ENCODE measurements around the gene SPATA17.
"Not testable (repeated sequence)": the region's sequence is repeated elsewhere in the genome, so short reads cannot be mapped to it uniquely, and the experiment has no call there.

The SPATA17 gene, protein sequence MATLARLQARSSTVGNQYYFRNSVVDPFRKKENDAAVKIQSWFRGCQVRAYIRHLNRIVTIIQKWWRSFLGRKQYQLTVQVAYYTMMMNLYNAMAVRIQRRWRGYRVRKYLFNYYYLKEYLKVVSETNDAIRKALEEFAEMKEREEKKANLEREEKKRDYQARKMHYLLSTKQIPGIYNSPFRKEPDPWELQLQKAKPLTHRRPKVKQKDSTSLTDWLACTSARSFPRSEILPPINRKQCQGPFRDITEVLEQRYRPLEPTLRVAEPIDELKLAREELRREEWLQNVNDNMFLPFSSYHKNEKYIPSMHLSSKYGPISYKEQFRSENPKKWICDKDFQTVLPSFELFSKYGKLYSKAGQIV

DNA sequence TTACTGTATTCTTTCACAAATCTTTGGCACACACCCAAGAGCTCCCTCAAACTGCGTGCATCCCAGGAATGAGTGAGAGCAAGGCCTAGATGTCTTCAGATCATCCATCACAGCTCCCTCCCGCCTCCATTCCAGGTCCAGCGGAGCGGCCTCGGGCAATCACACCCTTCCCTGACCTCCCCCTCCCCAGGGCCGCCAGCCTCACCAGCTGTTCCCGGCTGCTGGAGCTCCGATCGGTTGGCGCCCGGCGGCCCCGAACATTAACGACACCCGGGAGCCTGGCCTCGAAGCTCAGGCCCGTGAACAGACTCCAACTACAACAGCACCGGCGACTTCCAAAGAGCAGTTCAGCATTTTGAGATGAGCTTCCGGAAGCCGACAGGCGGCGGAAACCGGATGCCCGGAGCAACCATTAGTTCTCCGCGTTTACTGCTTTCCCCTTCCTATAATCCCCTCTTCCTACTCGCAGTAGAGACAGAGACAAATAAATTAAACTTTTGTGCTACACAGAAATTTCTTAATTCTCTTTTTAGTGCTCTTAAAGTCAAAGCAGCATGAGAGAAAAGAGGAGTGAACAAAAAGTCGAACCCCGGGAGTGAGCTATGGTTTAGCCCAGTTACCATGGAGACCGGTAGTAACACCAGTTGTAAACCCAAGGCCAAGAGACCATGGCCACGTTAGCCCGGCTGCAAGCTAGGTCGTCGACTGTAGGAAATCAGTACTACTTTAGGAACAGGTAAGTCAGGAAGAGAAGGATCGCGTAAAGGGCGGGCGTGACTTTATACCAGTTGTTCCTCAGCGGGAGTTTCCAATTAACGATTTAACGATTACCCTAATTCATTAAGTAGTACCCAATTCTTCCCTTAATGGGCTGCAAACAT lies at the start of gene SPATA17, which contains the start of gene GPATCH2:
Gene SPATA17 (plus strand): TSS at position 634 of the 881 bp plus-strand sequence. CDS start 35 bp downstream, at position 669.
Gene GPATCH2 (minus strand): TSS at position 380 of the 881 bp plus-strand sequence. CDS start 119 bp downstream, at position 261.
- DNase-seq (ENCODE audit: low read depth) = peak; percentile 65

DNA sequence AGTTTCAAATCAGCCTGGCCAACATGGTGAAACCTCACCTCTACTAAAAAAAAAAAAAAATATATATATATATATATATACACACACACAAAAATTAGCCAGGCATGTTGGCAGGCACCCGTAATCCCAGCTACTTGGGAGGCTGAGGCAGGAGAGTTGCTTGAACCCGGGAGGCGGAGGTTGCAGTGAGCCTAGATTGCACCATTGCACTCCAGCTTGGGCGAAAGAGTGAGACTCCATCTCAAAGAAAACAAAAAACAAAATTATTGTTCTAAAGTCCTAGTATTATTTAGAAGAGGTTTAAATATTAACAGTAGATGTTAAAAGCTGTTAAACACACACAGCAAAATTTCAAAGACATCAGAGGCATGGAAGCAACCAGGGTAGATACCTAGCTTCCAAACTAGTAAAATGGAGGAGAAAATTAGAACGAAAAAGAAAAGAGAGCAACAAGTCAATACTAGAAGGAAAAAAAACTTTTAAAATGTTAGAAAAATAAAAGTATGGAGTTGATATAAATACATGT lies 46.8 kb upstream of the SPATA17 start:
- DNase-seq (ENCODE audit: low read depth) = not testable (repeated sequence)

DNA sequence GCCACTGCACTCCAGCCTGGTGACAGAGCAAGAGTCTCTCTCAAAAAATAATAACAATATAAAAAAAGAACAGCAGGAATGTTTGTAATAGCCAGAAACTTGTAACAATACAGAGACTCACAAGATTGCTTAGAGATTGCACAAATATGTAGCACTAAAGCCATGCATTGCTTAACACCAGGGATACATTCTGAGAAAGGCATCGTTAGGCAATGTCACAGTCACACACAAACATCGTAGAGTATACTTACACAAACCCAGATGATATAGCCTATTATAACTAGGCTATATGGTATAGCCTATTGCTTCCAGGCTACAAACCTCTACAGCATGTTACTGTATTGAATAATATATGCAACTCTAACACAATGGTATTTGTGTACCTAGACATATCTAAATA lies 45.6 kb upstream of the SPATA17 start:
- DNase-seq (ENCODE audit: low read depth) = no peak

DNA sequence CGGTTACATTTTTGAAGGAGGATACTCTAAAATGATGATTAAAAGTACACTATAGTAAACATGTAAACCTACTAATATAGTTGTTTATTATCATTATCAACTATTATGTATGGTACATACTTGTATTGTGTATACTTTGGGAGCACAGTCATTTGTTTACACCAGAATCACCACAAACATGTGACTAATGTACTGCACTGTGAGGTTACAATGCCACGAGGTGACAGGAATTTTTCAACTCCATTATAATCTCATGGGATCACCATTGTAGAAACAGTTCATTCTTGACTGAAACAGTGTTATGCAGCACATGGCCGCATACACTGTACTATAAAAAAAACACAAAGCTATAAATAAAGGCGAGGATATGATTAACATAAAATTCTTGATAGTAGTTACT lies 44.6 kb upstream of the SPATA17 start:
- no peak for DNase-seq (ENCODE audit: low read depth)

DNA sequence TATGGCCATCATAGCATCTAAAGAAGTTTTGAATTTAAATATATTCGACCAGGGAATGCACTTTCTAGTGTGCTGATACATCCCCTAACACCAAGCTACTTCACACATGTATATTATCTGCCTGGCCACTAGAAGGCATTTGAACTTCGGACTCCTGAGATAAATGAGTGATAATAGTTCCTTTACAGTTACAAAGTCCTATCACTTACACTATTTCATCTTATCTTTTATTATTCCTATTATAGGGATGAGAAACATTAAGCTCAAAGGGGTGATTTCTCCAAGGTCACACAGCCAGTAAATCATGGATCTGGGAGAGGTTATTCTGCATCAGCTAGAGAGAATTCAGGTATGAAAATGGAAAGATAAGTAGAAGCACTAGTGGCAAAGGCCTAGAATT lies 40.5 kb upstream of the SPATA17 start:
- DNase-seq (ENCODE audit: low read depth) = no peak

DNA sequence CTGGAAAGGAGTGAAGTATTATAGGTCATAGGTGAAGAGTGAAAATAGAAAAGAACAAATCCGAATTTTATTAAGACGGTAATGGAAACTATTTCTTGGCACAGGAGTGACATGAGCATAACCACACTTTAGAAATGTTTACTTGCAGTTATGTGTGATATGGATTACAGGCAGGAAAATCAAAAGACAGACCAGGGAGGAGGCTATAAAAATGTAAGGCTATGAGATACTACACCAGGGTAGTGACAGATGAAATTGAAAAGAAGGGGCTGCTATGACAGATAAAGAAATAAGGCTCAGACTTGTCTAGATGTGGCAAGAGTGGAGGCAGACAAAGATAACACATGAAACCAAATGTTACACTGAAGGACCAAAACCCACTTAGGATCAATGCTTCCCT lies 32.0 kb upstream of the SPATA17 start:
- no peak for DNase-seq (ENCODE audit: low read depth)

DNA sequence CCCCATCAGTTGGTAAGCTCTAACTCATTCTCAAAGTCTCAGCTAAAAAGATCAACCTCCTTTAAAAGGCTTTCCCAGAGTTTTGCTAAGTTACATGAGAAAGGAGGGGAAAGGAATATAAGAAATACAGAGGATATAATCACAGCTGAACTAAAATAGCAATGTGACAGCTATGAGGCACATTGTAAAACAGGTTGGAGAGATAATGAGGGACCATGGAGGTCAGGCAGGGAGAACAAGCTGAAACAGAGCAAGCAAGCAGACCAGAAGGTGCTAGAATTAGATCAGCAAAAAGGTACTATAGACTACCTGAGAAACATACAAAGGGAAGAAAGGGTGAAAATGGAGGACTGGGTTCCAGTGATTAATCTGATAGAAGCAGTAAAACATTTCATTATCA lies 28.8 kb upstream of the SPATA17 start:
- no peak for DNase-seq (ENCODE audit: low read depth)

DNA sequence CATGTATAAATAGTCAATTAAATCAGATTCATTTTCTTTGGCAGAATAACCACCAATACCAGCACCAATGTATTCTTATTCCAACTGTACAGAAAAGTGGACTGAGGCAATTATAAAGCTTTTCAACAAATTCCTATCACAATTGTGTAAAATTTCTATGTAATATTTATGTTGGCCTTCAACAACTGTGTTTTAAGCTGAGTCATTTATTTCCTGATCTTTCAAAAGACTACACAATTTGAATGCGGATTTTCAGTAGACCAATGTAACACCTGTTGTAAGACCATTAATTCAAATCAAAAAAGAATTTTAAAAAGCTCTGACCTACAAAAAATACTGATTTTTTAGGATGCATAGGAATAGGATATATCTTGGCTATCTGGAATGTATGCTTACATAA lies 25.8 kb upstream of the SPATA17 start:
- DNase-seq (ENCODE audit: low read depth) = no peak

DNA sequence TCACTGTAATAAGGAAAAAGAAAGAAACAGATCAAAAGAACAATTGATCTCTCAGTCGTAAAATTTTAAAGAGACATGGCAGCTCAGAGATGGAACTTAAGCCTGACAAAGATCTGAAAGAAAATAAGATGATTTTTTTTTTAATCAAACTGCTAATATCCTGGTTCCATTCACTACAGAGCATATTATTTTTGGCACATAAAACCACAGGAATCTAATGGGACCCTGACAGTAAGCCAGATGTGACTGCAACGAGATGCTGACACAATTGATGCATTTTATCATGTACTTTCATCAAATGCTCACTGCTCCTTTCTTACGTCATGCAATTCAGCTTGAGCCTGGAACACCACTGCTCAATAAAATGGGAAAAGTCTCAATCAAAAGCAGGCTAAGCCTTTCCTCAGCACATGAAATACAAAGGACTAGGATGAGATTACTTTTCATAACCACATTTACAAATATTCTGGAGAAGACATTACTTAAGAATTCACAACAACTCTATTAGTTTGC lies 16.9 kb upstream of the SPATA17 start:
- no peak for DNase-seq (ENCODE audit: low read depth)

GRCh38 chr1:217617126-217617525 lies 14.0 kb upstream of the SPATA17 start:
- DNase-seq (ENCODE audit: low read depth) = no peak

- no peak for DNase-seq (ENCODE audit: low read depth)
These were observed 10.3 kb upstream of the SPATA17 start for GRCh38 chr1:217620814-217621213.

- no peak for DNase-seq (ENCODE audit: low read depth)
These were observed 9.1 kb upstream of the SPATA17 start for GRCh38 chr1:217622042-217622441.

GRCh38 chr1:217626321-217626720 lies 4.8 kb upstream of the SPATA17 start:
- DNase-seq (ENCODE audit: low read depth) = no peak

DNA sequence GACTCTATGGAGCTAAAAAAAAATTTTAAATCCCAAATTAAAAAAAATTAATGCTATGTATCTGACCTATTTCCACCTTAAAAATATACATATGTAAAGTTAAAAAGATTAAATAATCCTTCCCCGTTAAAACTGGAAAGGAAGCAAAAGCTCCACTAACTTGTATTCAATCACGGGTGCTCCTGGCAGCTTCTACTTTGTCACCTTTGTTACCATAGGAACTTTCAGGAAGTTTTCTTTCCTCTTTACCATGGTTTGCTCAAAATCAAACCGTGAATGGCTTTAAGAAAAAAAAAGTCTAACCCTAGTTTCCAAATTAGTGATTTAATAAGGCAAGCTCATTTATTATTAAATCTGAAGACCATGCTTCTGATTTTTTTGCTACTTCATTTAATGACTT lies 3.7 kb upstream of the SPATA17 start:
- DNase-seq (ENCODE audit: low read depth) = no peak

GRCh38 chr1:217642455-217642854 lies 11.3 kb downstream of the SPATA17 start:
- no peak for DNase-seq (ENCODE audit: low read depth)

DNA sequence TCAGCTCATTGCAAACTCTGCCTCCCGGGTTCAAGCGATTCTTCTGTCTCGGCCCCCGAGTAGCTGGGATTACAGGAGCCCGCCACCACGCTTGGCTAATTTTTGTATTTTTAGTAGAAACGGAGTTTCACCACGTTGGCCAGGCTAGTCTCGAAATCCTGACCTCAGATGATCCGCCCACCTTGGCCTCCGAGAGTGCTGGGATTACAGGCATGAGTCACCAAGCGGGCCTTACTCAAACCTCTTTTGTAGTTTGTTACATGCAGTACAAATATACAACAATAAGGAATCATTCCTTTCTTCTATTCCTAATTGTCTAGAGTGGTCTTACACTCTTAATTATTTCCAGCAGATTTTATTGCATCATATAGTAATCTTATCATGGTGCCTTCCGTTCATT lies 16.6 kb downstream of the SPATA17 start:
- no peak for DNase-seq (ENCODE audit: low read depth)

DNA sequence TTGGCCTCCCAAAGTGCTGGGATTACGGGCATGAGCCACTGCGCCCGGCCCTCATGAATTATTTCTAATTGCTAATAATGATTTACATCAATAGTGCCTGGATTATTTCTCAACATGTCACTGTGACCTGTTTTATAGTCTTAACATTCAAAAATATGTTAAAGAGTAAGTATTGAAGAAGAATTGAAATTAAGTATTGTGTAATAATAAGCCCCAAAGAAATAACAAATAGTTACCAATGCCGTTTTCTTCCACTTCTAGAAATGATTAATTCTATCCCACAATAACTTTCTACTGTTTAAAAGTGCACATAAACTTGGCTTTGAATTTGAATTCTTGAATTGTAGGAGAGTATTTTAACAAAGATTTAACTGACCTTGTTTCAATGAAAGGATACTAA lies 19.5 kb downstream of the SPATA17 start:
- DNase-seq (ENCODE audit: low read depth) = no peak

DNA sequence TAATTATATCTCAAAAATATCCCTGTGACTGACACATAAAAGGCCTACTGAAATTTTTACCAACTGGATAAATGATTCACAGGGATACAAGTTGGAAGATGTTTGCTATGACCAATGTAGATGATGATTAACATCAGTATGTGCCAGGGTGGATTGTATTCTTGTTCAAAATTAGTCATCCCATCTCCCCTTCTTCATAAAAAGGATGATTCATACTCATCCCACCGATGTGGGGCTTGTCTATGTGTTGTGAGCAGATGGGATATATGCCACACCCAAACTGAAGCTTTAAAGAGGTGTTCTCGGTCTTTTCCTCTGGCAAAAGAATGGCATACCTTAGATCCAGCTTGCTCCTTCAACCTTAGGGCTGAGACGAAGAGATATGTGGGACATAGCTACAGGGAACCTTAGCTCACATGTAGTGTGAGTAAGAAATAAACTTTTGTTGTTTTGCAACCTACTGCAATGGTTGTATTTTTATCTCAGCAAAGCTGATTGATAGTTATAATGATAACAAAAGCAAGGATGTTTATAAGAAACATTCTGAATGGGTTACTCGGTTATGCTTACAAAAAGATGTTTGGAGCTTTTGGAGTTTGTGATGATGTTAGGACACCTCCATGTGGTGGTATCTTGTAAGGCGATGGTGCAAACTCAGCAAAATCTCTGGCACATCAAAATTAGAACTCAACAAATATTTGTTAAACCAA lies 29.4 kb downstream of the SPATA17 start:
- DNase-seq (ENCODE audit: low read depth) = peak; percentile 54

DNA sequence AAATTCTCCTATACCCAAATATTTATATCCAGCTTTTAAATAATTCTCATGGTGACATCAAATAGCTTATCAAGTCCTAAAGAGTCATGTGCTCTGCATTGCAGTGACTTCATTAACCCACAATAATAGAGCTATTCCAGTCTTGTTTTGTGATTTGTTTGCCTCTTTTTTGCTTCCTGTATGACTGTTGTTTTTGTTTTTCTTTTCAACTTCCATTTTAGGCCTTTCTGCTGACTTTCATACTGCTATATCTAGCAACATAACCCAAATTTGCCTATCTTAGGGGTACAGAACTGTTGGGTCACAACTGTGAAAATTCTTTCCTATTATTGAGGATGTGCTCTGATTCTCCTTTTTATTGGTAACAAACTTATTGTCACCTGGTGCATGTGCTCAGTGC lies 30.3 kb downstream of the SPATA17 start:
- no peak for DNase-seq (ENCODE audit: low read depth)

- DNase-seq (ENCODE audit: low read depth) = no peak
These were observed 37.3 kb downstream of the SPATA17 start for GRCh38 chr1:217668351-217668940.

DNA sequence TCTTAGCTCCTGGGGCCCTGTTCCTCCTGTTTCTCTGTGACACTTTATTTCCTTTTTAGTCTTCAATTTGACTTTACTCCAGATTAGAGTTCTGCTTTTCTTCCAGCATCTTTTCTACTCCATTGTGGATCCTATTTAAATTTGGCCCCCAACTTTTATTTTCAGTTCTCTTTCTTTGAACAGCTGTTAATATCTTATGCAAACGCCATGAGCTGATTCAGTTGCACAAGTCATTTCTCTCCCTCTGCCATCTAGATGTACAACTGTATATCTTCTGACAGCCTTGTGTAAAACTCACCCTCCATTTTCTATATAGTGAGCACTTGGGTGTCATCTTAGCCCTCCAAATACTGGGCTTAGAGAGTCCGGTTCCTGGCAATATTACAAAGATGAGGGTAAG lies 42.2 kb downstream of the SPATA17 start:
- DNase-seq (ENCODE audit: low read depth) = no peak
